Fibroblast of lung (primary cell): Measurements from ENCODE around the gene DIP2C.

Experiments used
- CTCF ChIP-seq, 2 donors: IDR thresholded peaks in 1 of 2; conservative IDR thresholded peaks in 1 of 2; 1 replicate in 1 of 2; 2 replicates in 1 of 2; pipeline ENCODE4 v1.5.1; 2011 to 2012; ENCODE audit warnings: low read length in 2 of 2, control low read depth in 1 of 2, inconsistent platforms in 1 of 2, low read depth in 1 of 2, mild to moderate bottlenecking in 1 of 2
- EZH2 ChIP-seq: IDR thresholded peaks from 2 replicates; pipeline ENCODE4 v1.5.1; 2012; ENCODE audit warnings: low read length, control low read depth, mild to moderate bottlenecking; ENCODE audit errors: missing control alignments

GRCh38 chr10:364267-364775 is 325.1 kb downstream of the DIP2C start:
- TF ChIP-seq CTCF (conservative IDR thresholded peaks at IDR 0.05 in 1 of 2, IDR thresholded peaks at IDR 0.05 in 1 of 2; ENCODE audit: low read depth in 1 of 2, low read length in 2 of 2), result no peak
- no peak for TF ChIP-seq EZH2
